ENCODE measurements around the gene TSSC4. TPM values are rescaled to one million over a fixed set of nuclear protein-coding genes. Genes with fewer than 3 reads are reported as not detected.

The TSSC4 gene
- total RNA-seq, 4 donors from 2014 or later, result 13.3 to 38.9 (median 36.0) TPM

GRCh38 chr11:2394818-2395105 is 5.8 kb upstream of the TSSC4 start:
- DNase-seq, result no peak
- Histone ChIP-seq H3K4me3 (no peak overlapping the region), H3K36me3 (peaks cover 0 to 4% (median 0%) of the 10 kb centered on the region in 4 donors), H3K9me3 (no peaks in the 10 kb centered on the region), H3K27me3 (no peaks in the 10 kb centered on the region), H3K4me1 (peaks cover 23 to 37% (median 32%) of the 10 kb centered on the region in 4 donors), H3K27ac (peak overlapping the region in 3 of 4 donors; percentile 1 to 93 (median 92))
- TF ChIP-seq POLR2AphosphoS5 (IDR thresholded peaks at IDR 0.05) (no peak), EP300 (IDR thresholded peaks at IDR 0.05; ENCODE audit: low read depth) (no peak), POLR2A (IDR thresholded peaks at IDR 0.05) (no peak)
- in situ Hi-C loops (cut with MboI; ENCODE audit: low pct_ligation_motif_present in 1 of 4, low pct_unique_long_range_greater_than_20kb in 1 of 4, low sequenced_read_pairs in 3 of 4) (no loop called here), intact Hi-C loops (cut with DNase I; ENCODE audit: low total_unique reads) (no loop called here)
- WGBS, 2 donors (ENCODE audit: low coverage in 1 of 2), result 83% methylated on average over 8 of the region's 8 CpGs; no CpG with 5 or more reads in 1 of the 2 donors

GRCh38 chr11:2395211-2395730 is 5.3 kb upstream of the TSSC4 start:
- Histone ChIP-seq H3K9me3 (no peaks in the 10 kb centered on the region), H3K27me3 (no peaks in the 10 kb centered on the region), H3K27ac (peak overlapping the region in 2 of 4 donors; percentile 1 to 93), H3K4me1 (peaks cover 18 to 33% (median 26%) of the 10 kb centered on the region in 4 donors), H3K4me3 (no peak overlapping the region), H3K36me3 (peaks cover 0 to 4% (median 0%) of the 10 kb centered on the region in 4 donors)
- 81% methylated on average over 26 of the region's 26 CpGs; no CpG with 5 or more reads in 1 of the 2 donors for WGBS, 2 donors (ENCODE audit: low coverage in 1 of 2)
- TF ChIP-seq EP300 (IDR thresholded peaks at IDR 0.05; ENCODE audit: low read depth) (no peak), CTCF (IDR thresholded peaks at IDR 0.05) (no peak), POLR2AphosphoS5 (IDR thresholded peaks at IDR 0.05) (no peak), POLR2A (IDR thresholded peaks at IDR 0.05) (no peak)
- in situ Hi-C loops (cut with MboI; ENCODE audit: low pct_ligation_motif_present in 1 of 4, low pct_unique_long_range_greater_than_20kb in 1 of 4, low sequenced_read_pairs in 3 of 4) (no loop called here), intact Hi-C loops (cut with DNase I; ENCODE audit: low total_unique reads) (no loop called here)
- DNase-seq, result no peak

- 87% methylated on average over 17 of the region's 17 CpGs; no CpG with 5 or more reads in 1 of the 2 donors for WGBS, 2 donors (ENCODE audit: low coverage in 1 of 2)
These were observed 4.7 kb upstream of the TSSC4 start for GRCh38 chr11:2395856-2396255.

GRCh38 chr11:2396471-2396870 is 4.1 kb upstream of the TSSC4 start:
- WGBS, 2 donors (ENCODE audit: low coverage in 1 of 2), result 94% methylated on average over 25 of the region's 26 CpGs; no CpG with 5 or more reads in 1 of the 2 donors
- Histone ChIP-seq H3K36me3 (peaks cover 0 to 4% (median 0%) of the 10 kb centered on the region in 4 donors), H3K9me3 (no peaks in the 10 kb centered on the region), H3K27ac (no peak overlapping the region), H3K4me1 (peaks cover 13 to 26% (median 19%) of the 10 kb centered on the region in 4 donors), H3K27me3 (no peaks in the 10 kb centered on the region), H3K4me3 (no peak overlapping the region)
- in situ Hi-C loops (cut with MboI; ENCODE audit: low pct_ligation_motif_present in 1 of 4, low pct_unique_long_range_greater_than_20kb in 1 of 4, low sequenced_read_pairs in 3 of 4), result no loop called here
- TF ChIP-seq POLR2AphosphoS5 (IDR thresholded peaks at IDR 0.05) (no peak), POLR2A (IDR thresholded peaks at IDR 0.05) (no peak), EP300 (IDR thresholded peaks at IDR 0.05; ENCODE audit: low read depth) (no peak), CTCF (IDR thresholded peaks at IDR 0.05) (no peak)
- intact Hi-C loops (cut with DNase I; ENCODE audit: low total_unique reads), result no loop called here
- no peak for DNase-seq

More at GRCh38 chr11:2395856-2396255, 4.7 kb upstream of the TSSC4 start:
- Histone ChIP-seq H3K4me1 (peaks cover 16 to 28% (median 21%) of the 10 kb centered on the region in 4 donors), H3K27me3 (no peaks in the 10 kb centered on the region), H3K36me3 (peaks cover 0 to 4% (median 0%) of the 10 kb centered on the region in 4 donors), H3K4me3 (no peak overlapping the region), H3K9me3 (no peaks in the 10 kb centered on the region), H3K27ac (no peak overlapping the region)
- in situ Hi-C loops (cut with MboI; ENCODE audit: low pct_ligation_motif_present in 1 of 4, low pct_unique_long_range_greater_than_20kb in 1 of 4, low sequenced_read_pairs in 3 of 4) (no loop called here), intact Hi-C loops (cut with DNase I; ENCODE audit: low total_unique reads) (no loop called here)
- DNase-seq, result no peak
- TF ChIP-seq POLR2AphosphoS5 (IDR thresholded peaks at IDR 0.05), result no peak

GRCh38 chr11:2397005-2397404 is 3.5 kb upstream of the TSSC4 start:
- TF ChIP-seq CTCF (IDR thresholded peaks at IDR 0.05), result no peak
- TF ChIP-seq EP300 (IDR thresholded peaks at IDR 0.05; ENCODE audit: low read depth), result no peak
- TF ChIP-seq POLR2AphosphoS5 (IDR thresholded peaks at IDR 0.05), result no peak
- TF ChIP-seq POLR2A (IDR thresholded peaks at IDR 0.05), result no peak
- H3K4me1 ChIP-seq, result peaks cover 15 to 26% (median 21%) of the 10 kb centered on the region in 4 donors
- H3K9me3 ChIP-seq, result no peaks in the 10 kb centered on the region
- peaks cover 0 to 4% (median 0%) of the 10 kb centered on the region in 4 donors for H3K36me3 ChIP-seq
- no peak overlapping the region for H3K4me3 ChIP-seq
- no peak overlapping the region for H3K27ac ChIP-seq
- in situ Hi-C loops (cut with MboI; ENCODE audit: low pct_ligation_motif_present in 1 of 4, low pct_unique_long_range_greater_than_20kb in 1 of 4, low sequenced_read_pairs in 3 of 4), result no loop called here
- no peaks in the 10 kb centered on the region for H3K27me3 ChIP-seq
- 93 to 100% methylated on average over 2 to 12 of the region's 12 CpGs for WGBS, 2 donors (ENCODE audit: low coverage in 1 of 2)
- intact Hi-C loops (cut with DNase I; ENCODE audit: low total_unique reads), result no loop called here
- no peak for DNase-seq
